ENCODE data around the gene GAS2L1. TPM values are rescaled to one million over a fixed set of nuclear protein-coding genes. Genes with fewer than 3 reads are reported as not detected.

GAS2L1 gene
- total RNA-seq, 1 donor from 2014 or later, result 18.7 TPM

GRCh38 chr22:29275167-29275566, 31.3 kb upstream of the GAS2L1 start:
- DNase-seq (ENCODE audit: low read depth), result peak; percentile 60

GRCh38 chr22:29275819-29276565, 30.5 kb upstream of the GAS2L1 start:
- DNase-seq (ENCODE audit: low read depth), result peak; percentile 85

GRCh38 chr22:29277927-29278326, 28.5 kb upstream of the GAS2L1 start:
- DNase-seq (ENCODE audit: low read depth), result no peak

- no peak for DNase-seq (ENCODE audit: low read depth)
Observed at GRCh38 chr22:29284196-29284595, 22.3 kb upstream of the GAS2L1 start.

GRCh38 chr22:29288837-29289236, 17.6 kb upstream of the GAS2L1 start:
- no peak for DNase-seq (ENCODE audit: low read depth)

- DNase-seq (ENCODE audit: low read depth), result no peak
Observed at GRCh38 chr22:29290061-29290460, 16.4 kb upstream of the GAS2L1 start.

- DNase-seq (ENCODE audit: low read depth), result no peak
Observed at GRCh38 chr22:29291215-29291614, 15.2 kb upstream of the GAS2L1 start.

GRCh38 chr22:29292379-29292778, 14.1 kb upstream of the GAS2L1 start:
- DNase-seq (ENCODE audit: low read depth), result no peak

- DNase-seq (ENCODE audit: low read depth), result no peak
Observed at GRCh38 chr22:29298641-29299040, 7.8 kb upstream of the GAS2L1 start.

- DNase-seq (ENCODE audit: low read depth), result no peak
Observed at GRCh38 chr22:29299136-29299900, 7.1 kb upstream of the GAS2L1 start.

GRCh38 chr22:29300467-29300806, 6.0 kb upstream of the GAS2L1 start:
- DNase-seq (ENCODE audit: low read depth), result no peak

- no peak for DNase-seq (ENCODE audit: low read depth)
Observed at GRCh38 chr22:29300807-29301601, 5.4 kb upstream of the GAS2L1 start.

- no peak for DNase-seq (ENCODE audit: low read depth)
Observed at GRCh38 chr22:29301716-29302401, 4.6 kb upstream of the GAS2L1 start.

- DNase-seq (ENCODE audit: low read depth), result no peak
Observed at GRCh38 chr22:29302402-29302680, 4.1 kb upstream of the GAS2L1 start.

GRCh38 chr22:29302681-29303465, 3.6 kb upstream of the GAS2L1 start:
- peak; percentile 16 for DNase-seq (ENCODE audit: low read depth)

- no peak for DNase-seq (ENCODE audit: low read depth)
Observed at GRCh38 chr22:29305836-29306174, 645 bp upstream of the GAS2L1 start.

GRCh38 chr22:29306835-29307595, 565 bp downstream of the GAS2L1 start:
- DNase-seq (ENCODE audit: low read depth), result no peak

- no peak for DNase-seq (ENCODE audit: low read depth)
Observed at GRCh38 chr22:29307596-29308147, 1.2 kb downstream of the GAS2L1 start.

- no peak for DNase-seq (ENCODE audit: low read depth)
Observed at GRCh38 chr22:29308148-29308790, 1.8 kb downstream of the GAS2L1 start.

GRCh38 chr22:29308791-29309262, 2.4 kb downstream of the GAS2L1 start:
- no peak for DNase-seq (ENCODE audit: low read depth)
